HG03095 (cell line): ENCODE data around the gene CPNE8.

Source experiments
- ATAC-seq: cut with Tn5 transposase; IDR thresholded peaks from one replicate; pipeline ENCODE4 v1.9.1; 2021; ENCODE audit warnings: moderate library complexity; ENCODE audit not compliant: unreplicated experiment

The CPNE8 gene

GRCh38 chr12:38898001-38898684 is 7.2 kb downstream of the CPNE8 start:
- ATAC-seq = no peak

GRCh38 chr12:38895446-38895845 is 9.9 kb downstream of the CPNE8 start:
- ATAC-seq = no peak

- ATAC-seq = no peak
Observed at GRCh38 chr12:38892976-38893375, 12.4 kb downstream of the CPNE8 start.

- ATAC-seq = no peak
Observed at GRCh38 chr12:38892087-38892786, 13.2 kb downstream of the CPNE8 start.

- no peak for ATAC-seq
Observed at GRCh38 chr12:38890102-38890855, 15.1 kb downstream of the CPNE8 start.

- ATAC-seq = no peak
Observed at GRCh38 chr12:38889297-38889815, 16.0 kb downstream of the CPNE8 start.

- ATAC-seq = no peak
Observed at GRCh38 chr12:38887770-38888169, 17.6 kb downstream of the CPNE8 start.

- ATAC-seq = no peak
Observed at GRCh38 chr12:38886931-38887330, 18.5 kb downstream of the CPNE8 start.

- no peak for ATAC-seq
Observed at GRCh38 chr12:38886064-38886463, 19.3 kb downstream of the CPNE8 start.

- no peak for ATAC-seq
Observed at GRCh38 chr12:38884666-38885065, 20.7 kb downstream of the CPNE8 start.

GRCh38 chr12:38883629-38884134 is 21.7 kb downstream of the CPNE8 start:
- no peak for ATAC-seq

GRCh38 chr12:38880288-38880687 is 25.1 kb downstream of the CPNE8 start:
- no peak for ATAC-seq

- no peak for ATAC-seq
Observed at GRCh38 chr12:38878986-38879385, 26.4 kb downstream of the CPNE8 start.

- no peak for ATAC-seq
Observed at GRCh38 chr12:38878333-38878705, 27.1 kb downstream of the CPNE8 start.

GRCh38 chr12:38875586-38876228 is 29.7 kb downstream of the CPNE8 start:
- no peak for ATAC-seq

- no peak for ATAC-seq
Observed at GRCh38 chr12:38872561-38872960, 32.8 kb downstream of the CPNE8 start.

GRCh38 chr12:38872156-38872555 is 33.2 kb downstream of the CPNE8 start:
- no peak for ATAC-seq

GRCh38 chr12:38869036-38869435 is 36.4 kb downstream of the CPNE8 start:
- ATAC-seq = no peak

GRCh38 chr12:38850461-38850860 is 54.9 kb downstream of the CPNE8 start:
- ATAC-seq = no peak

- ATAC-seq = no peak
Observed at GRCh38 chr12:38847247-38847646, 58.1 kb downstream of the CPNE8 start.

- no peak for ATAC-seq
Observed at GRCh38 chr12:38844267-38844666, 61.1 kb downstream of the CPNE8 start.
